ENCODE data around the gene CTNS. TPM values are rescaled to one million over a fixed set of nuclear protein-coding genes. Genes with fewer than 3 reads are reported as not detected.

The CTNS gene
- total and polyA plus RNA-seq, 2 donors from 2014 or later, result 11.9 to 15.7 TPM

DNA sequence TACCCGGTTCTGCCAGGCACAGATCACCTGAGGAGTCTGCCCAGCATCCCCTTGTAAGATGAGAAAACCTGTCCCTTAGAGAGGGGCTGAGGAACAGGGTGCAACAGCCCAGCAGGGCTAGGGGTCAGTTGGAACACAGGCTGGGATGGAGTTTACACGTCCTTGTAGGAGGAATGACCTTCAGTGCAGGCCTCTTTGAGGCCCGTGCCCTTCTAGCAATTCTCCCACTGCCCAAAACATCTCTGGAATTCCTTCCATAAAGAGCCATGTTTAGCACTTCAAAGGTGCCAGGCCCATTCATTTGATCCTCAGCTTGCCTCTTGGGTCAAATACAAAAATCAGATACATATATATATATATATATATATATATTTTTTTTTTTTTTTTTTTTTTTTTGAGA lies 4.5 kb downstream of the CTNS start:
- no peak for DNase-seq
- Histone ChIP-seq H3K9me3 (ENCODE audit: control insufficient read depth in 2 of 3, insufficient read depth in 1 of 3, low read length in 3 of 3) (no peaks in the 10 kb centered on the region), H3K27me3 (ENCODE audit: control insufficient read depth, insufficient read depth, low read length) (no peaks in the 10 kb centered on the region), H3K36me3 (ENCODE audit: control insufficient read depth in 2 of 3, insufficient read depth in 3 of 3, low read length in 3 of 3) (peaks cover 2 to 4% (median 3%) of the 10 kb centered on the region in 3 donors), H3K4me1 (ENCODE audit: control insufficient read depth in 2 of 3, insufficient read depth in 2 of 3, low read depth in 1 of 3, low read length in 3 of 3) (peaks cover 0 to 20% (median 3%) of the 10 kb centered on the region in 3 donors), H3K9ac (ENCODE audit: low read length in 3 of 3) (no peak overlapping the region), H3K4me3 (ENCODE audit: low read length in 3 of 3) (no peak overlapping the region), H3K27ac (ENCODE audit: low read depth in 2 of 2, low read length in 2 of 2) (no peak overlapping the region)
- intact Hi-C loops (cut with DNase I), result no loop called here
- TF ChIP-seq, protein P1, sequence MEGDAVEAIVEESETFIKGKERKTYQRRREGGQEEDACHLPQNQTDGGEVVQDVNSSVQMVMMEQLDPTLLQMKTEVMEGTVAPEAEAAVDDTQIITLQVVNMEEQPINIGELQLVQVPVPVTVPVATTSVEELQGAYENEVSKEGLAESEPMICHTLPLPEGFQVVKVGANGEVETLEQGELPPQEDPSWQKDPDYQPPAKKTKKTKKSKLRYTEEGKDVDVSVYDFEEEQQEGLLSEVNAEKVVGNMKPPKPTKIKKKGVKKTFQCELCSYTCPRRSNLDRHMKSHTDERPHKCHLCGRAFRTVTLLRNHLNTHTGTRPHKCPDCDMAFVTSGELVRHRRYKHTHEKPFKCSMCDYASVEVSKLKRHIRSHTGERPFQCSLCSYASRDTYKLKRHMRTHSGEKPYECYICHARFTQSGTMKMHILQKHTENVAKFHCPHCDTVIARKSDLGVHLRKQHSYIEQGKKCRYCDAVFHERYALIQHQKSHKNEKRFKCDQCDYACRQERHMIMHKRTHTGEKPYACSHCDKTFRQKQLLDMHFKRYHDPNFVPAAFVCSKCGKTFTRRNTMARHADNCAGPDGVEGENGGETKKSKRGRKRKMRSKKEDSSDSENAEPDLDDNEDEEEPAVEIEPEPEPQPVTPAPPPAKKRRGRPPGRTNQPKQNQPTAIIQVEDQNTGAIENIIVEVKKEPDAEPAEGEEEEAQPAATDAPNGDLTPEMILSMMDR (IDR thresholded peaks at IDR 0.05; ENCODE audit: borderline replicate concordance, extremely low read depth, insufficient read depth), result no peak
- no peak for FAIRE-seq

DNA sequence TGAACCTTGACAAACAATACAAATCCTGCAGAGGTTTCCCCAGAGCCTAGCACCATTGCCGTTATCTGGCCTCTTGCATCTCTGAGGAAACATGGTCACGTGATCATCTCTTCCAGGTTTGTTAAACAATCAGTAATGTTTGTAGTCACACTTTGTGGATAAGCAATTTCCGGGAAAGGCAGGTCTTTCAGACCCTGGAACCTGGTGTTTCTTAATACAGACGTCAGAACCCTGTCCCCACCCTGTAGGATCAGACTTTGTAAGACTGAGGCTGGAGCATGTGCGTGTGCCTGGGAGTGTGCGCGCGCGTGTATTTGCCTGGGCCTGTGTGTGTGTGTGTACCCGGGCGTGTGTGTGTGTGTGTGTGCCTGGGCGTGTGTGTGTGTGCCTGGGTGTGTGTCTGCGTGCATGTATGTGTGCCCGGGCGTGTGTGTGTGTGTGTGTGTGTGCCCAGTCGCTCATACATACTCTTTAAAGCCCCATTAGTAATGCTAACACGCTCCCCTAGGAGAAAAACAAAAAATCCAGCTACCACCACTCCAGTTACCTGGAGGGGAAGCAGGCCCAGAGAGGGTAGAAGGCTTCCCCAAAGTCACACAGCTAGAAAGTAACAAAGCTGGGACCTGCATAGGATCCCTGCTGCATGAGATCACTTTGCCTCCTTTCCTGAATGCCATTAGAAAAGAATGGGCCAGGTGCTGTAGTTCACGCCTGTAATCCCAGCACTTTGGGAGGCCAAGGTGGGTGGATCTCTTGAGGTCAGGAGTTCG lies 5.3 kb downstream of the CTNS start:
- H3K9me3 ChIP-seq (ENCODE audit: control insufficient read depth in 2 of 3, insufficient read depth in 1 of 3, low read length in 3 of 3), result no peaks in the 10 kb centered on the region
- TF ChIP-seq, protein P1 (IDR thresholded peaks at IDR 0.05; ENCODE audit: borderline replicate concordance, extremely low read depth, insufficient read depth), result no peak
- no peaks in the 10 kb centered on the region for H3K27me3 ChIP-seq (ENCODE audit: control insufficient read depth, insufficient read depth, low read length)
- peaks cover 0 to 20% (median 3%) of the 10 kb centered on the region in 3 donors for H3K4me1 ChIP-seq (ENCODE audit: control insufficient read depth in 2 of 3, insufficient read depth in 2 of 3, low read depth in 1 of 3, low read length in 3 of 3)
- DNase-seq (peak in 2 of 5 donors; percentile 50 to 64), FAIRE-seq (no peak)
- peaks cover 2 to 5% (median 4%) of the 10 kb centered on the region in 3 donors for H3K36me3 ChIP-seq (ENCODE audit: control insufficient read depth in 2 of 3, insufficient read depth in 3 of 3, low read length in 3 of 3)
- H3K4me3 ChIP-seq (ENCODE audit: low read length in 3 of 3), result no peak overlapping the region
- intact Hi-C loops (cut with DNase I), result no loop called here
- H3K27ac ChIP-seq (ENCODE audit: low read depth in 2 of 2, low read length in 2 of 2), result no peak overlapping the region
- H3K9ac ChIP-seq (ENCODE audit: low read length in 3 of 3), result no peak overlapping the region

DNA sequence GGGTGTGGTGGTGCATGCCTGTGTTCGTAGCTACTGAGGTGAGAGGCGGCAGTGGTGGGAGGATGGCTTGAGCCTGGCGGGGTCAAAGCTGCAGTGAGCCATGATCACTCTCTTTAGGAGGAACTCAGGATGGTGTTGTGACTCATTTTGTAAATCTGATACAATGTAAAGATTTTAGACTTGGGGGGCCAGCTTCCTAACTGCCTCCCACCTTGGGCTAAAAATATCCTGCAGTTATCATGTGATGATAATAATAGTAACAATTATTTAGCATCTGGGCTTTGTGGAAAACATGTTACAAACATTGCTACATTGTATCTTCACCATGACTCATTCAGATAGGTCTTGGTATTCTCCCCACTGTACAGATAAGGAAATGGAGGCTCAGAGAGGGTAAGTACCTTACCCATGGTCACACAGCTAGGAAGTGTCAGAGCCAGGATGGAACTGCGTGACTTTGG lies 7.4 kb downstream of the CTNS start:
- H3K36me3 ChIP-seq (ENCODE audit: control insufficient read depth in 2 of 3, insufficient read depth in 3 of 3, low read length in 3 of 3), result peaks cover 2 to 11% (median 4%) of the 10 kb centered on the region in 3 donors
- TF ChIP-seq, protein P1 (IDR thresholded peaks at IDR 0.05; ENCODE audit: borderline replicate concordance, extremely low read depth, insufficient read depth), result no peak
- no peak overlapping the region for H3K27ac ChIP-seq (ENCODE audit: low read depth in 2 of 2, low read length in 2 of 2)
- no peak overlapping the region for H3K4me3 ChIP-seq (ENCODE audit: low read length in 3 of 3)
- peaks cover 0 to 16% (median 6%) of the 10 kb centered on the region in 3 donors for H3K4me1 ChIP-seq (ENCODE audit: control insufficient read depth in 2 of 3, insufficient read depth in 2 of 3, low read depth in 1 of 3, low read length in 3 of 3)
- no peak for FAIRE-seq
- no peak overlapping the region for H3K9ac ChIP-seq (ENCODE audit: low read length in 3 of 3)
- intact Hi-C loops (cut with DNase I), result no loop called here
- no peaks in the 10 kb centered on the region for H3K9me3 ChIP-seq (ENCODE audit: control insufficient read depth in 2 of 3, insufficient read depth in 1 of 3, low read length in 3 of 3)
- no peaks in the 10 kb centered on the region for H3K27me3 ChIP-seq (ENCODE audit: control insufficient read depth, insufficient read depth, low read length)
- DNase-seq, result no peak

All from kidney (tissue), 14 donors.